Measurements from ENCODE around the gene SKAP1.
"Not testable (repeated sequence)": the region's sequence is repeated elsewhere in the genome, so short reads cannot be mapped to it uniquely, and the experiment has no call there.

SKAP1 gene

GRCh38 chr17:48314716-48315115 lies 115.3 kb downstream of the SKAP1 start:
- DNase-seq = peak; percentile 18

- no peak for DNase-seq
These were observed 116.8 kb downstream of the SKAP1 start for GRCh38 chr17:48313096-48313755.

GRCh38 chr17:48311324-48311723 lies 118.7 kb downstream of the SKAP1 start:
- no peak for DNase-seq

- DNase-seq = no peak
These were observed 119.2 kb downstream of the SKAP1 start for GRCh38 chr17:48310748-48311213.

- no peak for DNase-seq
These were observed 121.4 kb downstream of the SKAP1 start for GRCh38 chr17:48308581-48308980.

- peak; percentile 67 for DNase-seq
These were observed 122.1 kb downstream of the SKAP1 start for GRCh38 chr17:48307814-48308411.

GRCh38 chr17:48307255-48307654 lies 122.8 kb downstream of the SKAP1 start:
- DNase-seq = no peak

- no peak for DNase-seq
These were observed 129.0 kb downstream of the SKAP1 start for GRCh38 chr17:48301002-48301401.

GRCh38 chr17:48299760-48300159 lies 130.3 kb downstream of the SKAP1 start:
- DNase-seq = no peak

- no peak for DNase-seq
These were observed 132.2 kb downstream of the SKAP1 start for GRCh38 chr17:48297825-48298224.

GRCh38 chr17:48296453-48296852 lies 133.6 kb downstream of the SKAP1 start:
- DNase-seq = no peak

GRCh38 chr17:48295362-48296288 lies 134.4 kb downstream of the SKAP1 start:
- DNase-seq = no peak

- no peak for DNase-seq
These were observed 135.1 kb downstream of the SKAP1 start for GRCh38 chr17:48294806-48295361.

- DNase-seq = no peak
These were observed 135.8 kb downstream of the SKAP1 start for GRCh38 chr17:48294020-48294805.

GRCh38 chr17:48293319-48294019 lies 136.5 kb downstream of the SKAP1 start:
- peak; percentile 6 for DNase-seq

GRCh38 chr17:48290378-48290777 lies 139.6 kb downstream of the SKAP1 start:
- DNase-seq = no peak

- not testable (repeated sequence) for DNase-seq
These were observed 143.1 kb downstream of the SKAP1 start for GRCh38 chr17:48286917-48287316.

GRCh38 chr17:48285614-48286013 lies 144.4 kb downstream of the SKAP1 start:
- peak; percentile 31 for DNase-seq

GRCh38 chr17:48283907-48284306 lies 146.1 kb downstream of the SKAP1 start:
- DNase-seq = no peak

- no peak for DNase-seq
These were observed 146.6 kb downstream of the SKAP1 start for GRCh38 chr17:48283411-48283810.

GRCh38 chr17:48282303-48282702 lies 147.7 kb downstream of the SKAP1 start:
- no peak for DNase-seq

Data from fibroblast of upper back skin (primary cell).